ENCODE data around the gene TBX4. TPM values are rescaled to one million over a fixed set of nuclear protein-coding genes. Genes with fewer than 3 reads are reported as not detected.

TBX4 gene
- total RNA-seq, result 0.69 TPM

DNA sequence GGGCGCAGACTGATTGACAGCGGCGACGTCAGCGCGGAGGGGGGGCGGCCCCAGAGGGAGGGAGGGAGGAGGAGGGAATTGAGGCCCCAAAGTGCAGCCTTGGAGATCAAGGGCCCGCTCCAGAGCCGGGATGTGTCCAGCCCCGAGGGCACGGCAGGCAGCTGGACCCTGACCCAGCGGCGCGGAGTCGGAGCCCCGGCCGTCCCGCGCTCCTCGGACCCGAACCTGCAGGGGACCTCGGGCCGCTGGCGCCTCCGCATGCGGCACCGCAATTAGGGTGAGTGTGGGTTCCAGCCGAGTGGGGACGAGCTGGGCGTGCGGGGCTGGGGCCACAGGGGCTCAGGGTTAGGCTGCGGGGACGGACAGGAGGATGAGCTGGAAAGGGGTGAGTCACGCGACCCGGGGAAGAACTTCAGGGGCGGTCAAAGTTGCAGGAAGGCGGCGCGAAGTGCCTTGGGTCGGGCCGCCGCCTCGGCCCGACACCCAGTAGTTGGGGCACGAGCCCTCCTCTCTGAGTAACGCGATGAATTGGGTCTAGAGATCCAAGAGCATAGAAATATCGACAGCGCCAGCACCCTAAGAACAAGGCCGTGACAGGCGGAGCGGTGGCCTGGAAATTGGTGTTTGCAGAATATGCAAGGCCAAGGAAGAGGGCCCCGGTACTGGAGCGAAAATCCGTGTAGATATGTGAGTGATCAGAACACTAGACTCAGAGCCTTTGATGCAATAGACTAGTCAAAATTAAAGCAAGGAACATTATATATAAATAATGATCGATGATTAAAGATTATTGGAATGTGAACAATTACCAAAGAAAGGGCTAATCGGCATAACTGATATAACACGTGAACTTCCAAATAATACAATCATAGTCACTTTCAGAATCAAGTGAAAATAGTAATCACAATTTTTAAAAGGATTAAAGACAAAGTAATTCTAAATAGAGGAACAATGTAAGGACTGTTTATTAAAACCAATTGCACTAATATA, at the start of gene TBX4:
Gene TBX4, plus strand, starts transcription at position 122 of the 990 bp plus-strand sequence. CDS start 4,069 bp downstream, outside the sequence.
- no peak for DNase-seq

DNA sequence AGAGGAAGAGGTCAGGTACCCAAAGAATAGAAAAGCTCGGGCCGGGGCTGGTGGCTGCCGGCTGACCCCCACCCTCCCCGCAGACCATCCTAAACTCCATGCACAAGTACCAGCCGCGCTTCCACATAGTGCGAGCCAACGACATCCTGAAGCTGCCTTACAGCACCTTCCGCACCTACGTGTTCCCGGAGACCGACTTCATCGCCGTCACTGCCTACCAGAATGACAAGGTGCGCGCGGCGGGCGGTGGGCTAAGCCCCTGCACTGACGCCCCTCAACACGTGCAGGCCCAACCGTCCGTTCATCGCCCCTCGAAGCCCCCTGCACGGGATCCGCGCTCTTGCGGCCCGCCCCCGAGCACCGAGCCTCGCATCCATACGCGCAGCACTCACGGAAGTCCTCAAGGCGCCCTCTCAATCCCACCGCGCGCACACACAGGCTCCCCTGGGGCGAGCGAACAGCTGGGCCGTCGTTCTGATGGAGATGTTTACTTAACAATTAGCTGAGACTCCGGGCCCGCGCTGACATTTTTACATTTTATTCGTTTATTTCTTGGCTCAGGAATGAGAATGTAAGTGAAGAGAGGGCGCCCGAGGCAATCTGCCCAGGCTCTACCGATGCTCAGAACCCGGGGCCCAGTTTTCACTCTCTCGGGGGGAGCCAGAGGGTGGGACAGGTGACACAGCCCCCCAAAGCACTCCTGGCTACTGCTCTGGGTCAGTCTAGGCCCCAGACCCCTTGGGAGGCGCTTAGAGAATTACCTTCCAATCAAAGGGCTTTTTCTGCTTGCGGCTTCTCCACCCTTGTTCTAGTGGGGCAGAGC, 49.0 kb upstream of the TBX4 start:
- no peak for DNase-seq

DNA sequence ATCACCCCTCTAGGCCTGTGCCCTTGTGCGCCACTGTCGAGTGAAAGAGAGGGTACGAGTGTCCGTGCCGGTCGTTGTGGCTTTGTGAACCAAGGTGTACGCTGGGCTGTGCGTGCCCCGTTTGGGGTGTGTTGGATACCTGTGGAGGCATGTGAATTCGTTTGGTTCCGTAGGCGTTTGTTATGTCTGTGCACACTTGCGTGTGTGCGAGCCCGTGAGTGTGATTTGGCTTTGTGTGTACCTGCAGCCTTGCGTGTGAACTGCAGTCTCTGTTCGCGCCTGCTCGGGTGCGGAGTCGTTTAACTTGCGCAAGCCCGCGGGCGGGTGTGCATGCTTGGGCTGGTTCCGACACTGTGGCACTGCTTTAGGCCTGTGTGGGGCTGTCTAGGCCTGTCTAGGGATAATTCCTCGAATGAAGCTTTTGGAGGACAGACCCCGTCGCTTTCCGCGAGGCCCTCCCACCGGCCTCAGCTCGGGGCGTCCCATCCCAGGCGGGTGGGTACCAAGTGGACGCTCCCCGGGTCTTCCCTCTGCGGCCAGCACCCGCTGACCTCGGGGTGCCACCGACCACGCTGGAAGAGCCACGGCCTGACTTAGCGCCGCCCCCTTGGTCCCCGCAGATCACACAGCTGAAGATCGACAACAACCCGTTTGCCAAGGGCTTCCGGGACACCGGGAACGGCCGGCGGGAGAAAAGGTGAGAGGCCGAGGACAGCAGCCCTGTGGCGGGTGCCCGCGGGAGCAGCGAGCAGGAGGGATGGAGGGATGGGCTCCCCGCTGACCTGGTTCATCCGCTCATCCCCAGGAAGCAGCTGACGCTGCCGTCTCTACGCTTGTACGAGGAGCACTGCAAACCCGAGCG, 48.2 kb upstream of the TBX4 start:
- no peak for DNase-seq

DNA sequence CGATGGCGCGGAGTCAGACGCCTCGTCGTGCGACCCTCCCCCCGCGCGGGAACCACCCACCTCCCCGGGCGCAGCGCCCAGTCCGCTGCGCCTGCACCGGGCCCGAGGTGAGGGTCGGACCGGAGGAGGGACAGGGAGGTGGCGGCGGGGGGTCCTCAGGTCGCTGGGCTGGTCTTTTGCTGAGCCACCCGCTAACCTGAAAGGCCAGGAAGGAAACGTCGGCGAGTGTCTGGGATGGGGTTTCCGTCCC, 47.6 kb upstream of the TBX4 start:
- DNase-seq, result no peak

DNA sequence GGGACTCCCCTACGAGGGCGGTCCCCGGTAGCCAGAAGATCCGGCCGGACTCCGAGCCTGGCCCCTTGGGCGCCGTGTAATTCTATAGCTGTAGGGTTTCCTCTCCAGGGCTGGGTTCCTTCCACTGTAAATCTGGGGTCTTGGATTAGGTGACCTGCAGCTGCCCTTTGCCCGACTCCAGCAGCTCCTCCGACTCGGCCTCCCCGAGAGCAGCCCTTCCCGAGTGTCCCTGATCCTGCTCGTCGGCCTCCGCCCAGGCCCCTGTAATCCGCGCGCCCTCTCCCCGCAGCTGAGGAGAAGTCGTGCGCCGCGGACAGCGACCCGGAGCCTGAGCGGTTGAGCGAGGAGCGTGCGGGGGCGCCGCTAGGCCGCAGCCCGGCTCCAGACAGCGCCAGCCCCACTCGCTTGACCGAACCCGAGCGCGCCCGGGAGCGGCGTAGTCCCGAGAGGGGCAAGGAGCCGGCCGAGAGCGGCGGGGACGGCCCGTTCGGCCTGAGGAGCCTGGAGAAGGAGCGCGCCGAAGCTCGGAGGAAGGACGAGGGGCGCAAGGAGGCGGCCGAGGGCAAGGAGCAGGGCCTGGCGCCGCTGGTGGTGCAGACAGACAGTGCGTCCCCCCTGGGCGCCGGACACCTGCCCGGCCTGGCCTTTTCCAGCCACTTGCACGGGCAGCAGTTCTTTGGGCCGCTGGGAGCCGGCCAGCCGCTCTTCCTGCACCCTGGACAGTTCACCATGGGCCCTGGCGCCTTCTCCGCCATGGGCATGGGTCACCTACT, 47.1 kb upstream of the TBX4 start:
- DNase-seq, result no peak

DNA sequence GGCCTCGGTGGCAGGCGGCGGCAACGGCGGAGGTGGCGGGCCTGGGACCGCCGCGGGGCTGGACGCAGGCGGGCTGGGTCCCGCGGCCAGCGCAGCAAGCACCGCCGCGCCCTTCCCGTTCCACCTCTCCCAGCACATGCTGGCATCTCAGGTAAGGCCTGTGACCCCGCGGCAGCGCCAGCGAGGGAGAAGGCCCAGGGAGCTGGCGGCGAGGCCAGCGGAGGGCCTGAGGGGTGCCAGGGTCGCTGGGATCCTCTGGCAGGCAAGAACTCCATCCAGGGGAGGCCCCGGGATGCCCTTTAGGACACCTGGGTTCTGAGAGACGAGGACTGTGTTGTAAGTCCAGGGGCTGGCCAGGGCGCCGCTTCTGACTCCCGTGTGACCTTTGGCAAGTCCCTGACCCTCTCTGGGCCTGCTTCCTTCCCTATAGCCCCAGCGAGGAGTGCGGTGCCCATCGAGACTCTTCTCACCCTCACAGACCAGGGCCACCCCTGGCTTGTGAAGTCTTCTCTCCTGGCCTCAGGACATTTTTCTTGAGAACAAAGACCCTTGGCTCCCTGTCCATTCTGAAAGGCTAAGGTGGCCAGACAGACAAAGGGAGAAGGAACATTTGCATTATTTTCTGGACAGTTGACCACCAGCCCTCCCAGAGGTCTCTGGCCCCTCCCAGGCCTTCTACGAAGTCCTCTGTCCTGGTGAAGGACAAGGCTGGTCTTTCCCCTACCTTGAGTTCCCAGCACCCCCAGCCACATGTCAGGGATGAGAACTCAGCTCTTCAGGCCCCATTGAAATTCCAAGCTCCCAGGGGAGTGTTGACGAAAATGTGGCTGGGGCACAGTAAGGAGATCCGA, 46.3 kb upstream of the TBX4 start:
- no peak for DNase-seq

DNA sequence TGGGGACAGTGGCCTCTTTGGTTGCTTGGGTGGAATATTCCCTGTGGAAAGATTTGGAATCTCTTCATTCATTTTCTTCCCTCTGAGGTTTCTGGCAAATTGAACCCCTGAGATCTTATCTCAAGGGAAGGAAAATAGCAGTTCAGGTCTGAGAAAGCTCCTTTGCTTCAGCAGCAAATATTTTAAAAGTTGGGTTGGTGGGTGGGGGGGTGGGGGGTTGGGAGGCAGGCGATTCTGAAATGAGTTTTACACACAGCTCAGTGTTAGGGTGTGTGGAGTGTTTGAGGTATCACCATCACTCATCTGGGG, 45.7 kb upstream of the TBX4 start:
- DNase-seq, result no peak

DNA sequence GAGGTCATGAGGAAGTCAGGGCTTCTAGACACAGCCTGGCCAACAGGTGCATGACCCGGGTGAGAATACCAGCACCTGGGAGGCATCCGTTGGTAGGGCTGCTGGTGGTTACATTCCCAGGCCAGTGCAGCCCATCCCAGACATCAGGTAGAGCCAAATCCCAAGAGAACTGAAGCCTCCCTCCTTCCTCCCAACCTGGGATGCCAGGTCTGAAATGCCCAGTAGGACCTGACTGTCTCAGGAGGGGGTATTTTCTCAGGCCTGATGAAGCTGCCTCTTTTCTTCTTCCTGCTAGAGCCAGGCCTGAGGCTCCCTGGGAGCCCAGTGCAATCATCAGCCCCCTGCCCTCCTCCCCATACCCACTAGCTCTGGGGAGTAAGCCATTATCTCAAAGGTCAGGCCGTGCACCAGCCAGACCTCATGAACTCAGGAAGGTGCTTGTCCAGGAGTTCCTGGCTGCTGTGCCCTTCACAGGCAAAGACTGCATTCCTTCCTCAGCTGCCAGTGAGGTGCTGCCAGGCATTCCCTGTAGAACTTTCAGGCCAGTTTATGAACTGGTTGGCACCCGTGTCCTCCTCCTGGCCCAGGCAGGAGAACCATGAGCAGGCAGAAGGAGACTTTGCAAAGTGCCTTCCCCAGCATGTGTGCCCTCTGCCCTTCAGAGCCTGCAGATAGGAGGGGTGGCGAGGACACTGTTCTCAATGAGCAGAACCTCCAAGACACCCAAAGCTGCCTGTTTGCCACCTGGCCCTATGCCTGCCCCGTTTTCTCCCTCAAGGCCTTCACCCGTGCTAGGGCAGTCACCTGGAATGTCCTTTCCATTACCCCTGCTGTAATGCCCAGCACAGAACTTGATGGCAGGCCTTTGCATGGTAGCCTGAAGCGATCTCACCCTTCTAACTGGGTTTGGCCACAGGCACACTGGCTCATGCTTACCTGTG, 45.0 kb upstream of the TBX4 start:
- DNase-seq, result no peak

DNA sequence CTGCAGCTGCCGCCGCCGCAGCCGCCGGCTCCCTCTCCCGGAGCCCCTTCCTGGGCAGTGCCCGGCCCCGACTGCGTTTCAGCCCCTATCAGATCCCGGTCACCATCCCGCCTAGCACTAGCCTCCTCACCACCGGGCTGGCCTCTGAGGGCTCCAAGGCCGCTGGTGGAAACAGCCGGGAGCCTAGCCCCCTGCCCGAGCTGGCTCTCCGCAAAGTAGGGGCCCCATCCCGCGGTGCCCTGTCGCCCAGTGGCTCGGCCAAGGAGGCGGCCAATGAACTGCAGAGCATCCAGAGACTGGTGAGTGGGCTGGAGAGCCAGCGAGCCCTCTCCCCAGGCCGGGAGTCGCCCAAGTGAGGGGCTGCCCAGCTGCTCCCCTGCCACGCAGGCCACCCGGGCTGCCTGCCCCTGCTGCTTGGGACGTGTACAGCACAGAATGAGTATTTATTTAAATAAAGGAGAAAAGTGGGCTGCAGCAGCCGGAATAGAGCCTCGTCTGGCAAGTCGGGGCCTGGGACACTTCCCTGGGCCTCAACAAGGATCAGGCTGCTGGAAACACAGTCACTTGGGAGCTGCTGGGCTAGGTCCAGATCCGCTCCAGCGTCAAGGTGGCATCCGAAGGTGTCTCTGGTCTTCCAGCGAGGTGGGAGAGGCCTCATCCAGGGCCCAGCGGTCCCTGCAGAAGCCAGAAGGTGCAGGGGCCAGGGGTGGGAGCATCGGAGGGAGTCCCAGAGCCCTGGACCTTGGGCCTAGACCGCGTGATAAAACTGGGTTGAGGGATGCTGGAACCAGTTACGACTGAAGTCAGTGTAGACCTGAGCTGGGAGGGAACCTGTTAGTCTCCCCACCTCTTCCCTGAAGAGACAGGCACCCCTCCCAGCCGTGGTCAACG, 43.8 kb upstream of the TBX4 start:
- no peak for DNase-seq

DNA sequence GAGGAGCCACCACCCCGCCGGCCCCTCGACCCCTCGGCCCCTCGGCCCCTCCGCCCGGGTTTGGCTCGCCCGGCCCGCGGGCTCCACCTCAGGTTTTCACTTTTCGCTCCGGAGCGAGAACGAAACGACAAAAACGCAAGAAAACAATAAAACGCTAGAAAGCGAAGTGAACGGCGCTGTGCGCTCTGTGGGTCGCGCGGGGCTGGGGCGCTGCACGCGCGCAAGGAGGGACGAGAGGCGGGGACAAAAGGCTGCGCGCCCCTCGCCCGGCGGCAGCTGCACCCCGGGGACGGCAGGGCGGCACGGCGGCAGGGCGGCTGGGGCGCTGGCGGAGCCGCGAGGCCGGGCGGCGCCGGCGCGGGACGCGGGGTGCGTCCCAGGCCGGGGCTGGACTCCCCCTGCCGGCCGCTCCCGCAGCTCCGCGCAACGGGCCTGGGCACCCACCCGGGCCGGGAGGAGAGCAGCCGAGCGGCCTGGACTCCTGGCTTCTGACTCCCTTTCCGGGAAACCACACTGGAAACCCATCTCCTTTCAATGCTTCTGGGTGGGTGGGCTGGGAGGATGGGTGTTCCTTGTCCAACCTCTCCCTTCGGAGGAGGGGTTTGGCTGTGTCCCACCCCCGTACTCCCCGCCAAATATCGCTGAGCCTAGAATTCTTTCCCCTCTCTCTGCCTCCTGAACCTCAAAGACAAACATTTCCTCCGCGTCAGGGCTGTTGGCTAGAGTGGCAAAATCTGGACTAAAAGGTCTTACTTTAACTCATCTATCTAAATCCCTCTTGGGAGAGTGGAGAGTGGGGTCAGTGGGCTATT, 42.7 kb upstream of the TBX4 start:
- peak; percentile 72 for DNase-seq

DNA sequence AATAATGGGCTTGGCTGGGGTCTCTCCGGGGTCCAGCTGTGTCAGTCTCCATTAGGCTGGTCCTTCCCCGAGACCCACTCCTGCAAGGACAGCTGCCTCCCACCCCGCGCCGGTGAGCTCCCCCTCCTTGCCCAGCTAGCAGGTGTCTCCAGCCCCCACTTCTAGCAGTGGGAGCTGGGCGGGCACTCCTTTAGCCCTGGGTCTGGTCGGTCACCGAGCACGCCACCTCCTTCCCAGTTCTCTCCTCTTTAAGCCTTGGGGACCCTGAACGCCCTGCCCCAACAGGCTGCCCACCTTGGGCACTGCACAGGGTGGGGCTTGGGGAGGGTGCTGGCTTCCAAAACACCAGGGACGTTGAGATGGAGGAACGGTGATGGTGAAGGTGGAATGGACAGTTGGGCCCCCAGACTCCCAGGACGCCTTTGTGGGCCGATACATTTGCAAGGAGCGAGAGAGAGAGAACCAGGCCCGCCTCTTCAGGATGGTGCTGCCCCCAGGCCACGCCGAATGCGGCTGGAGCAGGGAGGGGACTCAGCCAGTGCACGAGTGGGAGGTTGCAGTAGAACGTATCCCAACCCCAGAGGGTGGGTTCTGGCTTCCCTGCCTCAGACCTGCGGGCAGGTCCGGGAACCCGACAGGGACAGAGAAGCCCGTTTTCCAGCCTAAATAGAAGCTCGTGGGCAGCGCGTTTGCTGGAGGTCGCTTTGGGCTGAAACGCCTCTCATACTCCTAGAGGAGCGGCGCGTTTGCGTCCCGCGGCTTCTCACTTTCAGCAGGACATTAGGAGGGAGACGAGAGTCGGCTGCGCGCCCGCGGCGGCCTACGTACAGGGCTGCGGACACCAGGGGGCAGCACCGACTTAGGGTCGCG, 41.8 kb upstream of the TBX4 start:
- peak; percentile 55 for DNase-seq

DNA sequence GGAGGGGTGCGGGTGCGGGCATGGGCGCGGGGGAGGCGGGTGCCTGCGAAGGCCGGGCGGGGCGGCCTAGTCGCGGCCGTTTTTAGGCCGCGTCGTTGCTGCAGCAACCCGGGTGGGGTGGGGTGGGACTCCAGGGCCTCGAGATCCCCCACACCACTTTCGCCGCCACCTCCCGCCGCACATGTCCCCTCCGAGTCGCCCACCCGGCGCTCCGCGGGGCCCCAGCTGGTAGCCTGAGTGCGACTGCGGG, 41.3 kb upstream of the TBX4 start:
- DNase-seq, result no peak

DNA sequence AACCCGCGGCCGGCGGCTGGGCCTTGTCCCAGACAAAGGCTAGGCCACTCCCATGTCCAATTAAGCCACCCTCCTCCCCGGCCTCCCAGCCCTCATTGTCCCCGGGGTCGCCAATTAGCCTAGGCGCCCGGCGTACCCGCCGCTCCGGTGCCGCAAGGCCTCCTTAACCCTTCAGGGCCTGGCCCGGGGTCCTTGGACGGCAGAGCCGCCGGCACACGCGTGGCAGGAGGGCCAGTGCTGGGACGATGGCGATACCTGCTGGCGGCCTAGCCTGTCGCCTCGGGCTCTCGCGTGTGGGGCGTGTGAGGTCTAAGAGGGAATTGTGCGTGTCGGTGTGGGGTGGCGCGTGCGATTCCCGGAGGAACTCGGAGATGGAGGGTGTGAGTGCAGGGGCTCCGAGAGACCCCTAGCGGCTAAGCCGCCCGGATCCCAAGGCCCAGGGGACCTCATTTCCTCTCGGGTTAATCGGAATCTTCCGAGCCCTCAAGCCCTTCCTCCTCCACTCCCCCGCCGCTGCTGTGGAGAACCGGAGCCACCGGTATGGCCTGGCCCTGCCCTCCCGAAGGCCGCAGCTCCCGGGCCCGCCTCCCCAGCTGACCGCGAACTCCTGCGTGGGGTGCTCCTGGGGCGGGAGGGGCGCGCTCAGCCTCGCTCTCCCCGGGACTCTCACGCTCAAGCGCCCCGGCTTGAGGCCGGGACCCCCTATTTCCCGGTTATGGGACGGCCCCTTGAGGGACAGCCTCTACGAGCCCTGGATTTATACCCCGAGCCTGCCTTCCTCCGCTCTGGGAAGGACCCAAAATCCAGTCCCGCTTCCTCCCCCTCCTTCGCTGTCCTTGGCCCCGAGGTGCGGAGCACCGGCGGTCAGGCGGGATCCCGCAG, 40.7 kb upstream of the TBX4 start:
- DNase-seq, result peak; percentile 55

DNA sequence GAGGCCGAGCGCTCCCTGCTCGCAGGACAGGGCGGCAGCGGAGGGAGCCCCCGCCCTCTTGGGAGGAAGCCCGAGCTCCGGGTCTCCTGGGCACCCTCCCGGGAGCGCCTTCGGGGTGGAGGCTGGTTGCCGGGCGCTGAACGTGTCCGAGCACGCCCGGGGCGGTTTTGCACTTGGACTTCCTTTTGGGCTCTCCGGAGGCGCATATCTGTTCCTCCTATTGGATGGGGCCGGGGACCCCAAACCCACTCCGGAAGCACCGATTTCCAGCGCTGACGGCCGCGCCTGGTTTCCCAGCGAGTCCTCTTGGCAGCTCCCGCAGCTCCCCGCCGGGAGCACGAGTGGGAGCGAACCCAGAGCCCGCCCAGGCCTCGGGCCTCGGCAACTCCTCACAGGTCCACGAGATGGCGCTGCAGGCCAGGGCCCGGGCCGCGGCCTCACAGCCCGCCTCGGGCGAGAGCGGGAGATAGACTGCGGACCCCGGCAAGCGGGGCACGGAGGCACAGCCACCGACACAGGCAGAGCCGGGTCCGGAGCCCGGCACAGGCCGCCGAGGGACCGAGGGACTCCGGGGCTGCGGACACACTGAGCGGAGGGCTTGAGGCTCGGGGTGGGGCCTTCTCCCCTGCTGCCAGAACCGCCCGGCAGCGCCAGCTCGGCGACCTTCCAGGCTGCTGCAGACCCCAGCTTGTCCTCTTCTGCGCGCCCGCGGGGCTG, 39.9 kb upstream of the TBX4 start:
- peak; percentile 87 for DNase-seq

Data from skin of body (tissue), 2 donors.